Cardiac muscle cell (in vitro differentiated cells and primary cell): ENCODE data around the gene PARP1. TPM values are rescaled to one million over a fixed set of nuclear protein-coding genes. Genes with fewer than 3 reads are reported as not detected.

Source experiments
- DNase-seq, 2 donors: peaks; one replicate each; pipeline versions ENCODE4 v3.0.0 to v3.0.0-alpha.2; 2010 to 2017; ENCODE audit warnings: low read depth in 1 of 2, low spot score in 1 of 2
- H3K27ac ChIP-seq: fragments of 200-600 bp; sonication (generic); 2 replicates; pipeline ENCODE4 v1.5.1; 2016
- H3K27me3 ChIP-seq: fragments of 200-600 bp; sonication (generic); 2 replicates; pipeline ENCODE4 v1.6.0; 2016; ENCODE audit warnings: control low read depth
- H3K36me3 ChIP-seq: fragments of 200-600 bp; sonication (generic); 2 replicates; pipeline ENCODE4 v1.5.1; 2016; ENCODE audit warnings: control low read depth
- H3K4me1 ChIP-seq: fragments of 200-600 bp; sonication (generic); 2 replicates; pipeline ENCODE4 v1.8.1; 2017; ENCODE audit warnings: low read depth, mild to moderate bottlenecking, mixed run types
- H3K4me3 ChIP-seq: fragments of 200-600 bp; sonication (generic); 2 replicates; pipeline ENCODE4 v1.5.1; 2016; ENCODE audit warnings: mild to moderate bottlenecking
- H3K9me3 ChIP-seq: fragments of 200-600 bp; sonication (generic); 2 replicates; pipeline ENCODE4 v1.5.1; 2017; ENCODE audit warnings: low read depth, mild to moderate bottlenecking, control low read depth
- polyA plus RNA-seq: library from polyadenylated mRNA; unstranded; fragments of >200 nt; fragmentation: Nextera tagmentation; extraction: Ambion mirVana; gene quantifications from 2 replicates; pipeline ENCODE4 v1.2.1, GENCODE V29; 2016
- total RNA-seq: library from RNA; depleted of rRNA; stranded (reverse); fragments of >200 nt; gene quantifications from 2 replicates; pipeline ENCODE4 v1.2.3, GENCODE V29; 2016
- TF ChIP-seq, protein P1 (sequence below): IDR thresholded peaks from 2 replicates; pipeline ENCODE4 v1.5.1; 2012; ENCODE audit warnings: low read depth, mild to moderate bottlenecking, low read length

PARP1 gene
- total RNA-seq (293 and 373 TPM in 2 replicates), polyA plus RNA-seq (192 and 243 TPM in 2 replicates)

GRCh38 chr1:226407497-226408284 is at the start of gene PARP1:
PARP1 (minus strand) TSS chr1:226408093; CDS start chr1:226407929, 164 bp downstream.
- DNase-seq: peak; percentile 90 to 94
- Histone ChIP-seq H3K36me3 (no peaks in the 10 kb centered on the region), H3K4me1 (peaks cover 37% of the 10 kb centered on the region), H3K4me3 (peak within 1 kb of the TSS; percentile 68), H3K27me3 (no peaks in the 10 kb centered on the region), H3K9me3 (no peaks in the 10 kb centered on the region), H3K27ac (peak within 1 kb of the TSS; percentile 49)
- TF ChIP-seq, protein P1, sequence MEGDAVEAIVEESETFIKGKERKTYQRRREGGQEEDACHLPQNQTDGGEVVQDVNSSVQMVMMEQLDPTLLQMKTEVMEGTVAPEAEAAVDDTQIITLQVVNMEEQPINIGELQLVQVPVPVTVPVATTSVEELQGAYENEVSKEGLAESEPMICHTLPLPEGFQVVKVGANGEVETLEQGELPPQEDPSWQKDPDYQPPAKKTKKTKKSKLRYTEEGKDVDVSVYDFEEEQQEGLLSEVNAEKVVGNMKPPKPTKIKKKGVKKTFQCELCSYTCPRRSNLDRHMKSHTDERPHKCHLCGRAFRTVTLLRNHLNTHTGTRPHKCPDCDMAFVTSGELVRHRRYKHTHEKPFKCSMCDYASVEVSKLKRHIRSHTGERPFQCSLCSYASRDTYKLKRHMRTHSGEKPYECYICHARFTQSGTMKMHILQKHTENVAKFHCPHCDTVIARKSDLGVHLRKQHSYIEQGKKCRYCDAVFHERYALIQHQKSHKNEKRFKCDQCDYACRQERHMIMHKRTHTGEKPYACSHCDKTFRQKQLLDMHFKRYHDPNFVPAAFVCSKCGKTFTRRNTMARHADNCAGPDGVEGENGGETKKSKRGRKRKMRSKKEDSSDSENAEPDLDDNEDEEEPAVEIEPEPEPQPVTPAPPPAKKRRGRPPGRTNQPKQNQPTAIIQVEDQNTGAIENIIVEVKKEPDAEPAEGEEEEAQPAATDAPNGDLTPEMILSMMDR: peak; percentile 40

DNA sequence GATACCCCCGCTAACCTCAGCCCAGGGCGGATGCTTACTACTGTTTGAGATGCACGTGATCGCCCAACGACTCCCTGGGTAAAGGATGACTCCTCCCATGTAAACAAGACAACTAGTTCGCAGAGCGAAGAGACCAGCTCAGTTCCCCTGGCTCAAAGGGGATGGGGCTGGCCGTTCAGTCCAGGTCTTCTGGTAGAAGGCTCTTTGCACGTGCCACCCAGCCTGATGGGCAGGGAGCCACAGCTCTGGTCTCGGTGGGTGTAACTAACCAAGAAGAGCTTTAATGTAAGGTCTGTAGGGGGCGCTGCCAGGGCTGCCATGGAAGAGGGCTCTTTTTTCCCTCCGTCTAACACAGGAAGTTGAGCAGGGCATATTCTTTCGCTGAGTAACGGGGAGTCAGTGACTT is 49.4 kb upstream of the PARP1 start:
- no peak overlapping the region for H3K27ac ChIP-seq

GRCh38 chr1:226455843-226456242 is 48.0 kb upstream of the PARP1 start:
- no peak for DNase-seq
- H3K27ac ChIP-seq: no peak overlapping the region
- H3K36me3 ChIP-seq: no peaks in the 10 kb centered on the region
- H3K9me3 ChIP-seq: no peaks in the 10 kb centered on the region
- no peak overlapping the region for H3K4me3 ChIP-seq
- no peaks in the 10 kb centered on the region for H3K27me3 ChIP-seq
- TF ChIP-seq, protein P1: no peak
- H3K4me1 ChIP-seq: peaks cover 27% of the 10 kb centered on the region

More for the DNA sequence above, 49.4 kb upstream of the PARP1 start:
- TF ChIP-seq, protein P1: peak; percentile 14
- H3K27me3 ChIP-seq: no peaks in the 10 kb centered on the region
- no peak overlapping the region for H3K4me3 ChIP-seq
- H3K9me3 ChIP-seq: no peaks in the 10 kb centered on the region
- DNase-seq: peak in 1 of 2 donors; percentile 35
- peaks cover 24% of the 10 kb centered on the region for H3K4me1 ChIP-seq
- no peaks in the 10 kb centered on the region for H3K36me3 ChIP-seq

DNA sequence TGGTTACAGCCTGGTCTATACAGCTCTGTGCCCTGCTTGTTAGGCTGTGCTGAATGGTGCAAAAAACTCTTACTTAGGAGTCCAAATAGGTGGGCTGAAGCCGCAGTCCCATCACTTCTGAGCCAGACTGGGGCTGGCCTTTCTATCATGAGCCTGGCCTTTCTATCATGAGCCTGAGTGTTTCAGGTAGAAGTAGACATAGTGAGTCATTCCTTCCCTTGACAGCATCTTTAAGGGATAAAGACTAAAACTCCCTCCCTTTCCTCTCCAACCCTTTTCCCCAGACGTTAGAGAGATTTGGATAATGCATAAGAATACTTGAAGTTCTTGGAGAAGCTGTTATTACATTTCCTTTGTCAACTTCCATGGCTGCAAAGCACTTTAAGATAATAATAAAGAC is 46.5 kb upstream of the PARP1 start:
- no peak overlapping the region for H3K4me3 ChIP-seq
- no peaks in the 10 kb centered on the region for H3K27me3 ChIP-seq
- no peak for DNase-seq
- H3K4me1 ChIP-seq: peaks cover 27% of the 10 kb centered on the region
- no peaks in the 10 kb centered on the region for H3K9me3 ChIP-seq
- peak overlapping the region; percentile 88 for H3K27ac ChIP-seq
- no peaks in the 10 kb centered on the region for H3K36me3 ChIP-seq
- TF ChIP-seq, protein P1: no peak

DNA sequence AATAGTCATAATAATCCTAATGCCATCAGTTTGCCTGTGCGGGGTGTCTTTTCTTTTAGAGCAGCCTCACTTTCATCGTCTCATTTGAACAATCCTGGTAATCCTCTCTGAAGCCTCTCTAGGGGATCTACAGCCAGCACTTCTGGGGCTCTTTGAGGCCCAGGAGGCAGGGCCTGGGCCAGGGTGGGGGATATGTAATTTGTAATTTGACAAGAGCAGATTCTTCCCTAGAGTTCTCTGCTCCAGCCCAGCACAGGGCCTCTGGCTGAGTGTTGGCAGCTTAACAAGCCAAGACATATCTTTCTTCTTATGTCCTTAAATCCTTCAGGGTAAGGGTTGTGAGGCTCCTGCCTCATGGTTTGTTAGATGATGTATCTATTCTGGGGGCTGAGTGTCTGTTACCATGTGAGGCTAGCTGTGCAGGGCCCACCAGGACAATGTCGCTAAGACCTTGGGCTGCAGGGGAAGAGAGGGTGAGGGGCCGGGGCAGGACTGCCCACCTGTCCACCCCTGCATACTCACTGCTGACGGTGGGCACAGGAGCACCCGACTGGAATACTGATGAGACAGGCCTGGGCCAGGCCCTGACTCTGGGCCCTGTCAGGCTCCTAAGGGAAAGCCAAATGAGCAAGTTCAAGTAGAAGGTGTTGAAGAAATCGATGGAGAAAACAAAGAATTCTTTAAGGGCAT is 45.3 kb upstream of the PARP1 start:
- peak in 1 of 2 donors; percentile 45 for DNase-seq
- no peak overlapping the region for H3K4me3 ChIP-seq
- no peaks in the 10 kb centered on the region for H3K27me3 ChIP-seq
- TF ChIP-seq, protein P1: no peak
- no peaks in the 10 kb centered on the region for H3K9me3 ChIP-seq
- H3K4me1 ChIP-seq: peaks cover 22% of the 10 kb centered on the region
- H3K27ac ChIP-seq: peak overlapping the region; percentile 88
- H3K36me3 ChIP-seq: no peaks in the 10 kb centered on the region
